Raji (cell line): ENCODE measurements around the gene ADAMTS2.

ENCODE experiments used
- POLR2A ChIP-seq: IDR thresholded peaks from 2 replicates; pipeline ENCODE4 v1.6.1; 2011; ENCODE audit warnings: low read depth, low read length, control low read depth; ENCODE audit not compliant: insufficient read depth

Gene ADAMTS2

DNA sequence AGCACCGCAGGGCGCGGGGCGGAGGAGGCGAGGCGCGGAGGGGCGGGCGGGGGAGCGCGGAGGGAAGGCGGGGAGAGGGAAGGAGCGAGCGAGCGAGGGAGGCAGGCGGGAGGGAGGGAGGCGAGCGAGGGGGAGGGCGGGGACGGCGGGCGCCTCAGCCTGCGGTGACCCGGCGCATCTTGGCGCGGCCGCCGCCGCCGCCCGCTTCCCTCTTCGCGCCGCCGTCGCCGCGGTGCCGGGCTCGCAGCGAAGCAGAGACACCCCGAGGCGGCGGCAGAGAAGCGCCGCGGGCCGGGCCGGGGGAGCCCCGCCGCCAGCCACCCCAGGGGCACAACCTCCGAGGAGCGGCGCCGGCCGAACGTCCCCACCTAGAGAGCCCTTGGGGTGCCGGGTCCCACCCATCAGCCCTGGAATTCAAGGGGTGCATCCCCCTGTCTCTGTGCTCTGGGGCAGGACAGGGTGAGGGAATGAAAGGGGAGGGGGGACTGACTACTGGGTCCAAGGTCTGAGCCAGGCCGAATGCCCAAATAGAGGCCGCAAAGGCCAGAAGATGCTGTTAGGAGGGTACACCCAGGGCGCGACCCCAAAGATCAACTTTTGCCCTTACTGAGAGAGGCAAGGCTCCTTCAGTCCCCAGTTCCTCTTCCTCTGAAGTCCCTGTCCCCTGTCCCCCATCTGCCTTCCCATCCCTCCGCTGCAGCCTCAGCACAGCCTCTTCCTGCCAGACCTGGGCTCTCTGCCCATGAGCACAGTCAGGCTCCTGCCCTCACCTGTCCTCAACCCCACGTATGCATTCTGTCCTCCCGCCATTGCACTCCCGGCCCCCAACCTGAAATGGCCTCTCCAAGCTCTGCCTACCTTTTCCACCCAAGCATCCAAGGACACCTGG is at the start of gene ADAMTS2:
TSS of gene ADAMTS2 (minus strand) at position 29 of the 889 bp plus-strand sequence. CDS start 133 bp downstream, outside the sequence.
- TF ChIP-seq POLR2A = no peak

DNA sequence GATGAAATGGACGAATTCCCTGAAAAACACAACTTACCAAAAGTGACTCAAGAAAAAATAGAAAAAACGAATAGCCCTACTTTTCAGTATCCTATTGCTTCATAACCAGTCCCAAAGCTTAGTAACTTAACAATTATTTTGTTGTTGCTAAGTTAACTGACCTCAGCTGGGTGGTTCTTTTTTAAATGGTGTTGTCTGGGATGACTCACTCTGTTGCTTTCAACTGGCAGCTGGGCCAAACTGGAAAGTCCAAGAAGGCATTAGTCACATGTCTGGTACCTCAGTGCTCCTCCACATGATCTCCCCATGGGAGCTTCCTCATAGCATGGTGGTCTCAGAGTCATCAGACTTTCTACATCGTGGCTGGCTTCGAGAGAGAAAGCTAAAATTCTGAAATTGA is 47.8 kb upstream of the ADAMTS2 start:
- no peak for TF ChIP-seq POLR2A

DNA sequence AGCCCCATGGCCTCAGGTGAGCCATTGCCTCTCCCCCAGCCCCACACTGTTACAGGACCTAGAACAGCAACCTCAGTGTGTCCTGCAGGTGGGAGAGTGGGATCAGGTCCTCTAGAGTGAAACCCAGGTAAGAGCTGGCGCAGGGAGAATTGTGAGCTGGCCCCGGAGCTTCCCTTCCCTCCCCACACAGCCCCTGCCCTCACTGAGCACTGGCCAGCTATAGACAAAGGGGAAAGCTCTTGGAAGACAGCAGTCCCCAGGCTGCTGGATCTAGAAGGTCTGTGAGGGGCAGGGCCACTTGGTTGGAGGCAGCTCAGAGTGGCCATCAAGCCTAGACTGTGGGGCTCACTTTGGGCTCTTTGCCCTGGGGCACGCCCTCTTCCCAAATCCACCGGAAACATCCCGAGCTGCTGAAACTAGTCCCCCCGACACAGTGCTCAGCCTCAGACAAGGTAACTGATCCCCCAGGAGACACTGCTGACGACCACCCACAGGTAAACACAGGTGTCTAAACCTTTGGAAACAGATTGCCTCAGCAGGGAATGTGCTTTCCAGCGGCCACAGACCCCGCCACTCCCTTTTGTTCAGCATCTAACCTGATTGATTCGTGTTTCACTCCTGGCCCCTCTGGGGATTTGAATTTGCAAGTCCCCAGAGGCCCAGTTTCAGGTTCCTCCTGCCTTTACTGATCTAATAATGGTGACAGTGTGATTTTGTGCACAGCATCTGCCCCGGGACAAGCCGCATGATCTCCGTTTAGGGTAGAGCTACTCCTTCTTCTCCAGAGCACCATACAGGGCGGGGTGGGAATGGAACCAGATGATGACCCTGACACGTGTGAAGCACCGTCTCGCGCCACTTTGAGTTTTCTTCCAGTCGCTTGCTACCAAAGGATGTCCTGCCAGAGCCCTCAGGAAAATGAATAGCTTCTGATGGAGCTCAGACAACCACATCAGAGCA is 42.2 kb upstream of the ADAMTS2 start:
- TF ChIP-seq POLR2A = no peak

DNA sequence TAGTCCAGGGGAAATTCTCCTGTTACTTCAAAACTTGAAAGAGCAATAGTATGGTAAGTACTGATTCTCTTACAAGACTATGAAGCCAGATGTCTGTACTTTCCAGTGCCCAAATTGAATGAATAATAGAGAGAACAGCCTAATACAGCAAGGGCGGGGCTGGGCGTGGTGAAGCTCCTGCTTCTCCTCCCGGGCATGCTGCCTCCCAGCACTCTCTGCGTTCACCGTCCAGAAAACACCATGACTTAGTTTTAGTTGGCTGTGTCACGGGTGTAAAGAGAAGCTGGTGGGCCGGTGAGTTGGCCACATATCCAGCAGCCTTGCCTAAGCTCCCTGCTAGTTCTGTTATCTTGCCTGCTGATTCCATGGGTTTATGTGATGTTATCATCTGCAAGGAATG is 40.7 kb upstream of the ADAMTS2 start:
- TF ChIP-seq POLR2A = no peak

DNA sequence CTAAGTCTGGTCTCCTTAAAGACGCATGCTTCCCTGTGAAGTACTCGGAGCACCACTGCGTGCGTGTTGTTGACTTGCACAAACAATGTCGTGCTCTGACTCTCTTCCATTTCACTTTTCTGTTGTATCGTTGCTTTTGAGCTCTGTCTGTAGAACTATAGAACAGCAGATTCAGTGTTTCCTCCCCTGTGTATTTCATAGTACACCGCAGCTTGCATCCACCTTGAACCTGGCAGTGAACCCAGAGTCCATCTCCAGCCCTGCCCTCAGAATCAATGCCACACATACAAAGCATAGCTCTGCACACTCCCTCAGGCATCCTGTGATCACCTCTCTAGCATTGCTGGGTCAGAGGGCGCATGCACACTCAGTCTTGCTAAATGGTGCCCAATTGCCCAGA is 37.2 kb upstream of the ADAMTS2 start:
- TF ChIP-seq POLR2A = no peak

DNA sequence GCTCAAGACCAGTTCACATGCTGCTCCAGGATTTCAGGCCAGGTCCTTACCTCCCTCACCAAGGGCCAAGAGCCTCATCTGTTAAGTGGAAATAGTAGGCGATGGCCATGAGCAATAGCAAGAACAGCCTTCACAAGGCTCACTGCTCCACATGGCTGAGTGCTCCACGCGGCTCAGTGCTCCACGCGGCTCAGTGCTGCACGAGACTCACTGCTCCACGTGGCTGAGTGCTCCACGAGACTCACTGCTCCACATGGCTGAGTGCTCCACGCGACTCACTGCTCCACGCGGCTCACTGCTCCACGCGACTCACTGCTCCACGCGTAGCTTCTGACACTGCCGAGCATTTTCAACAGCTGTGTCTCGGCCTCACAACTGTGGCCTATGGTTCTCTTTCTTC is 36.4 kb upstream of the ADAMTS2 start:
- no peak for TF ChIP-seq POLR2A

DNA sequence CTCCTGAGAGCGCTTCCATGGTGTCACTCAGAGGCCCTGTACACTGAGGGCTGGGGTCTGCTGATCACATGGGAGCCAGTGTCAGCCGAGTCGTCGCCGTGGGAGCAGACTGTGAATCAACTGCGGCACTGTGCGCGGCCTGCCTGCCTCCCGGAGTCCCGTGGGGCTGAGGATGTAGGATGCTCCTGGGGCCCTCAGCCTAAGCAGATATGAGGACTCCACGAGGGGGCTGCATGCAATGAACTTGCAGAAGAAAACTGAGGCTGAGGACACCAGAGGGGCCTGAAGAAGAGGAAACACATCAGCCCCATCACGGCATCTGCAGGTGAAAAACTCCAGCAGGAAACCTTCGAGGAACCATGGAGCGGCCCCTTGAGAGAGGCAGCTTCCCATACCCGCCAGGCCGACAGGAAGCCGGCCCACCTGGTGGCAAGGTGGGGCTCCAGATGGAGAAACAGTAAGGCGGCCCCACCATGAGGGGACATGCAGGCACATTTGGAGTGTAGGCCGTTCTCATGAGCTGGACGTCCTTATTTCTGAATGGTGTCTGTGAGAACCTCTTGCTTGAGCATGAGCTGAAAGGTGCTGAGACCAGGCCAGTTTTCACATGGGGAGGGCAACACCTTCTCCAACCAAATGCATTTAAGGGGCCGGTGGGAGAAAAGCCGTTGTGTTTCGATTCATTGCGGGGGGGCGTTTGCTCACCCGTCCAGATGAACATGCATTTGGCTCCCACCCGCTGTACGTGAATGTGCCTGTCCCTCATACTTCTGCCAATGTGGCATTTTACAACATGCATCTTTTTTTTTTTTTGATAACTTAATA is 35.2 kb upstream of the ADAMTS2 start:
- no peak for TF ChIP-seq POLR2A

DNA sequence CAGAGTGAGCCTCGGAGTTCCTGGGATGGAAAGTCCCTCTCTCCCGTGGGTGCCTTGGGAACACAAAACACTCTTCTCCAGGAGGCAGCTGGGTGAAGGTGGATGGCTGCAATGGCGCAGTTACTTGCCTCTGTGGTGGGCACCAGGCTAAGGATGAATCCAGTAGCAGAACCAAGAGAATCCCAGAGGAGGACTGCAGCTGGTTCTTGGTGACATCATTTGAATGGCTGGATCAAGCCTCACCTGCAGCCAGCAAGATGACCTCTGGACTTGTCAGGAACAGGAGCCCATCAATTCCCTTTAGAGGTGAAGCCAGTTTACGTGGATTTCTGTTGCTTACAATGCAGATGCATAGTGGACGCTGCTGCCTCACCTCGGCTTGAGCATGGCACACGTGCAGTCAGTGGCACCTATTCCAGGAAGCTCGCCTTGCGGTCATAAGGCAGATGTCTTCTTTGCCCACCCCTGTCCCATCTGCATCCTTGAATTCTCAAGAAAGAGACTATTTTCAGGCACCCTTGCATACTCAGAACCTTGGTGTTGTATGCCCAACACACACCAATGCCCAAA is 34.1 kb upstream of the ADAMTS2 start:
- no peak for TF ChIP-seq POLR2A

DNA sequence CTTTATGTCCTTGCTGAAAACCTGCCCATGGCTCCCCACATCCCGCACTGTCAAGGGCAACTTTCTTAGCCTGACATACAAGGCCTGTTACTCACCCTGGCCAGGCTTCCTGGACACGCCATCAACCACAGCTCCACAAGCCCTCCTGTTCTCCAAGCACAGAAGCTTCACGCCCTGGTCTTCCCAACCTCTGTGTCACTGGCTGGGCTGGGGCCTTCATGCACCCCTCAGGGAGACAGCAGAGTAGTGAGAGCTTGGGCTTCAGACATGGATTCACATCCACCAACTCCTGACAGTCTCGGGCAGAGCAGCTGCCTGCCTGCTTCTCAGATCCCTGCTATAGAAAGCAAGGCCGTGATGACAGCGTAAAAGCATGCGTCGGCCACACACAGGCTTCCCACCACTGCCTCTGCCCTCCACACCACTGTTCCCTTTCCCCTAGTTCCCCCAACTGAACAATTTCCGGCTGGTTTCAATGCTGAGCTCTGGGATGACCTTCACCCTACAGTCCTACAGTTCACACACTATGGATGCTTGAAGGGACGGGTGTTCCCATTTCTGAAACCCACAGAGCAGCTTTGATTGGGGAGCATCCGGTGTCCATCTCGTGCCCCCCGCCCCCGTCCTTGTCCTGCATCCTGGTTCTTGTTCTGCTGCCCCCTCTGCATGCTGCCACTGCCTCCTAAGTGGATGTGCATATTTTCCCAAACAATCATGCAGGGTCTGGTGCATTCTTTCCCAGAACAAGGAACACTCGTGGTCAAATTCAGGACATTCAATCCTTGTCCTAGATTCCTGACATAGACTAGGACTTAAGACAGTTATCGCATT is 33.4 kb upstream of the ADAMTS2 start:
- TF ChIP-seq POLR2A = no peak

DNA sequence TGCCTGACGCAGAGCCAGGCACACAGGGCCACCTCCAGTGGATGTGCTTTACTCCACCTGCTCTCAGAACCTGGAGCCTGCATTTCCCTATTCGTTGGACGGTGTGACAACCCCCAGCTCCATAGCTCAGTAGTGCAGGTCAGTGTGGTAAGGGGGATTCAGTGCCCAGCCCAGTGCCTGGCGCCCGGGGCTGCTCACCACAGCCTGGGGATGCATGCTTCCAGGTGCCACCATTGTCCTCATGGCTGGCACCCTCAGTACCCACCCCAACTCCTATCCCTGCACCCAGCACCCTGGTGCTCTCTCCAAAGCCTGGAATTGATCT is 32.8 kb upstream of the ADAMTS2 start:
- TF ChIP-seq POLR2A = no peak

DNA sequence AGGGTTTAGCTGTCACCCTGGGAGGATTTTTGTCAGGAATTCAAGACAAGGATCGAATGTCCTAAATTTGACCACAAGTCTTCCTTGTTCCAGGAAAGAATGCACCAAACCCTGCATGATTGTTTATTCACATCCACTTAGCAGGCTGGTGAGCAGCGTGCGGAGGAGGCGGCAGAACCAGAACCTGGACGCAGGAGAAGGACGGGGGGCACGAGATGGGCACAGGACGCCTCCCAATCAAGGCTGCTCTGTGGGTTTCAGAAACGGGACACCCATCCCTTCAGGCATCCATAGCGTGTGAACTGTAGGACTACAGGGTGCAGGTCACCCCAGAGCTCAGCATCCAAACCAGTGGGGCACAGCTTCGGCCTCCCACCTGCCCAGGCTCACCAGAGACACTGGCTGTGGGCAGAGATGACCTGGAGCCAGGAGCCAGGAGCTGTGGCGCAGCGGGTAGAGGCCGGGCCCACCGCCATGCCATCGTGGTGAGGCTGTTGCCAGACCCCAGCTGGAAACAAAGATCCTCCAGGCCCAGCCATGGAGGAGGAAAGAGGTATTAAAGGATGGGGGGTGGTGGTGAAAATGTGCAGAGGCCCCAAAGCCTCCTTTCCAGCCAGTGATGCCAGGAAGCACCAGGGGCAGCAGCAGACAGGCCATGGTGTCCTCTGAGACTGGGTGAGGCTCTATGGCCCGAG is 32.3 kb upstream of the ADAMTS2 start:
- TF ChIP-seq POLR2A = no peak

DNA sequence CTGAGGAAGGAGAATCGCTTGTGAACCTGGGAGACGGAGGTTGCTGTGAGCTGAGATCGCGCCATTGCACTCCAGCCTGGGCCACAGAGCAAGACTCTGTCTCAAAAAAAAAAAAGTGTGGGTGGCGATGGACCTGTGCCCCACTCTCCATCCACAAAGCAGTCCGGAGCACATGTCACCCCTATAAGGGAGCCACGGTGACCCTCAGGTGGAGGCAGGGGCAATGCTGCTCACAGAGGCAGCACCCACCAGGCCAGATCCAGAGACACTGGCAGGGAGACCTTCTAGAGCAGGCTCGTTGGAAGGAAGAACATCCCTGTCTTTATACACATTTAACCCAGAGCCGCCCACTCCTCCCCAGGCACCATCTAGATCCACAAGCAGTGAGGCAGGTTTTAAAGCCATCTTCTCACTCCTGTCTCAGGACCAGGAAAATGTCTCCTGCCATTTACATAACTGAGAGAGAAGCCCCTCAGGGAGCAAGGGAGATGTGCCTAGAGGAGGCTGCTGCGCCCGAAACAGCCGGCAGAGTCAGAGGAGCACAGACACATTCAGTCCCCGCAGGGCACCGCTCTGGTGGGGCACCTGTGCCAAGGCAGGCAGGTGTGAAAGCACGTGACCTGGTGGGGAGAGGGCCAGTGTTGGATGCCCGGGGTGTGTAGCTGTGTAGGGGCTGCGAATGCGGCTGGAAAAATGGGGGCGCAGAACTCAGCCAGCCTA is 31.6 kb upstream of the ADAMTS2 start:
- TF ChIP-seq POLR2A = no peak
